HCT116 (cell line): ENCODE results near the gene PLEKHG3. TPM values are rescaled to one million over a fixed set of nuclear protein-coding genes. Genes with fewer than 3 reads are reported as not detected.

ENCODE experiments used
- ATAC-seq: fragments of 200-7000 bp; cut with Tn5 transposase; 2 replicates; pipeline ENCODE4 v1.9.1; 2020; ENCODE audit warnings: mild to moderate bottlenecking, moderate library complexity
- BruUV-seq: library from RNA; stranded (reverse); fragments of 400-500 nt; replicated peaks from 2 replicates; lab custom pipeline; 2021; lab: Mats Ljungman, UMichigan
- CTCF ChIA-PET: fragments of 300-600 bp; sonication (Branson Sonifier 250); formaldehyde crosslinking; loops from one replicate; lab custom pipeline; 2021; ENCODE audit warnings: antibody characterized with exemption; lab: Charles Lee
- POLR2A ChIA-PET: fragments of 300-600, 350-600 bp; sonication (Branson Sonifier 250); formaldehyde crosslinking; loops from one replicate; lab custom pipeline; 2021; ENCODE audit warnings: antibody characterized with exemption; lab: Charles Lee
- RAD21 ChIA-PET, 2 experiments: fragments of 300-600 bp; sonication (Branson Sonifier 250); formaldehyde crosslinking; loops; one replicate each; lab custom pipeline; 2023; ENCODE audit warnings: low total read pairs in 2 of 2; ENCODE audit not compliant: uncharacterized antibody in 2 of 2, unreplicated experiment in 2 of 2, low non-redundant PET in 1 of 2; lab: Charles Lee
- DNase-seq: peaks from one replicate; pipeline ENCODE4 v3.0.0-alpha.2; 2010; ENCODE audit warnings: low read depth, low spot score
- H2AFZ ChIP-seq: fragments of 200-600 bp; shearing (Covaris generic), sonication (generic); 2 replicates; pipeline ENCODE4 v1.6.1; 2017; ENCODE audit warnings: low read depth, mixed run types, mixed read lengths, antibody characterized with exemption, low read length; ENCODE audit not compliant: poor library complexity, severe bottlenecking
- H3K27ac ChIP-seq: 2 replicates; pipeline ENCODE4 v1.5.1; 2012; ENCODE audit warnings: low read depth, low read length
- H3K27me3 ChIP-seq: fragments of 200-600 bp; sonication (generic); 2 replicates; pipeline ENCODE4 v1.6.1; 2016; ENCODE audit warnings: mixed run types, low read length, mixed read lengths; ENCODE audit not compliant: insufficient read depth
- H3K36me3 ChIP-seq, 2 experiments: fragments of 200-500 bp in 1 of 2; fragments of 200-600 bp in 1 of 2; sonication (Bioruptor generic) in 1 of 2; sonication (generic) in 1 of 2; 2 replicates each; pipeline versions ENCODE4 v1.5.1 to v1.6.1; 2014 to 2016; ENCODE audit warnings: low read length in 2 of 2, inconsistent platforms in 1 of 2, mixed read lengths in 1 of 2, mixed run types in 1 of 2; ENCODE audit not compliant: insufficient read depth in 2 of 2, control insufficient read depth in 1 of 2
- H3K4me1 ChIP-seq, 2 experiments: fragments of 200-600 bp in 1 of 2; sonication (generic) in 1 of 2; 2 replicates each; pipeline versions ENCODE4 v1.5.1 to v1.6.1; 2012 to 2017; ENCODE audit warnings: low read length in 2 of 2, inconsistent platforms in 1 of 2, mild to moderate bottlenecking in 1 of 2, mixed read lengths in 1 of 2, mixed run types in 1 of 2, moderate library complexity in 1 of 2; ENCODE audit not compliant: insufficient read depth in 2 of 2, control insufficient read depth in 1 of 2
- H3K4me2 ChIP-seq: fragments of 200-600 bp; sonication (generic); 2 replicates; pipeline ENCODE4 v1.6.1; 2017; ENCODE audit warnings: mixed run types, low read length, mixed read lengths
- H3K4me3 ChIP-seq, 2 experiments: fragments of 200-600 bp in 1 of 2; sonication (generic) in 1 of 2; replicated peaks in 1 of 2; 2 replicates each; pipeline ENCODE4 v1.5.1; 2011 to 2016; ENCODE audit warnings: low read length in 2 of 2, control low read depth in 1 of 2, low read depth in 1 of 2, mild to moderate bottlenecking in 1 of 2, mixed read lengths in 1 of 2, mixed run types in 1 of 2
- H3K79me2 ChIP-seq: fragments of 200-600 bp; sonication (generic); 2 replicates; pipeline ENCODE4 v1.6.1; 2017; ENCODE audit warnings: mild to moderate bottlenecking, mixed run types, low read length, moderate library complexity, mixed read lengths; ENCODE audit not compliant: insufficient read depth
- H3K9ac ChIP-seq: fragments of 200-600 bp; sonication (generic); 2 replicates; pipeline ENCODE4 v1.6.1; 2016; ENCODE audit warnings: low read length, mixed read lengths
- H3K9me2 ChIP-seq: fragments of 200-600 bp; sonication (generic), shearing (Covaris generic); 2 replicates; pipeline ENCODE4 v1.6.1; 2017; ENCODE audit warnings: mixed run types, mild to moderate bottlenecking, moderate library complexity; ENCODE audit not compliant: insufficient read depth
- H3K9me3 ChIP-seq, 2 experiments: fragments of 200-500 bp in 1 of 2; fragments of 200-600 bp in 1 of 2; sonication (Bioruptor generic) in 1 of 2; sonication (generic) in 1 of 2; 2 replicates each; pipeline ENCODE4 v1.6.1; 2014 to 2017; ENCODE audit warnings: low read length in 2 of 2, mixed read lengths in 2 of 2, inconsistent platforms in 1 of 2, low read depth in 1 of 2, mild to moderate bottlenecking in 1 of 2, mixed run types in 1 of 2, moderate library complexity in 1 of 2; ENCODE audit not compliant: control insufficient read depth in 1 of 2, insufficient read depth in 1 of 2
- H4K20me1 ChIP-seq: fragments of 200-600 bp; sonication (generic), shearing (Covaris generic); 2 replicates; pipeline ENCODE4 v1.6.1; 2017; ENCODE audit warnings: mixed run types, mild to moderate bottlenecking, moderate library complexity; ENCODE audit not compliant: insufficient read depth
- CEBPB ChIP-seq: IDR thresholded peaks from 2 replicates; pipeline ENCODE4 v1.6.1; 2012; ENCODE audit warnings: low read depth
- CTCF ChIP-seq, 3 experiments: fragments of 200-600 bp in 1 of 3; sonication (generic) in 1 of 3; IDR thresholded peaks in 2 of 3; conservative IDR thresholded peaks in 1 of 3; 2 replicates each; pipeline ENCODE4 v1.5.1; 2012 to 2017; ENCODE audit warnings: low read depth in 2 of 3, low read length in 2 of 3, antibody characterized with exemption in 1 of 3, borderline replicate concordance in 1 of 3, control low read depth in 1 of 3, mild to moderate bottlenecking in 1 of 3, mixed read lengths in 1 of 3, mixed run types in 1 of 3, moderate library complexity in 1 of 3; ENCODE audit not compliant: insufficient read depth in 1 of 3
- EZH2 ChIP-seq: fragments of 200-600 bp; sonication (generic); IDR thresholded peaks from 2 replicates; pipeline ENCODE4 v1.6.1; 2017; ENCODE audit warnings: antibody characterized with exemption, mixed run types
- EZH2phosphoT487 ChIP-seq: fragments of 200-600 bp; IDR thresholded peaks from 2 replicates; pipeline ENCODE4 v1.6.1; 2018; ENCODE audit warnings: antibody characterized with exemption, borderline replicate concordance
- FOSL1 ChIP-seq: IDR thresholded peaks from 2 replicates; pipeline ENCODE4 v1.6.1; 2012; ENCODE audit warnings: low read depth
- MAX ChIP-seq: IDR thresholded peaks from 2 replicates; pipeline ENCODE4 v1.6.1; 2012
- POLR2A ChIP-seq: IDR thresholded peaks from 2 replicates; pipeline ENCODE4 v1.7.0; 2011; ENCODE audit warnings: borderline replicate concordance; ENCODE audit not compliant: insufficient read depth, insufficient read length; ENCODE audit errors: extremely low read depth
- RAD21 ChIP-seq: IDR thresholded peaks from 2 replicates; pipeline ENCODE4 v1.6.1; 2012; ENCODE audit warnings: low read depth, mild to moderate bottlenecking
- TCF7L2 ChIP-seq: IDR thresholded peaks from 2 replicates; pipeline ENCODE4 v1.7.0; 2011; ENCODE audit warnings: borderline replicate concordance, inconsistent platforms; ENCODE audit not compliant: insufficient read depth, insufficient read length; ENCODE audit errors: extremely low read depth
- ZBTB33 ChIP-seq: IDR thresholded peaks from 2 replicates; pipeline ENCODE4 v1.6.1; 2011; ENCODE audit warnings: mild to moderate bottlenecking, low read length, moderate library complexity; ENCODE audit not compliant: insufficient replicate concordance; ENCODE audit errors: extremely low read depth
- ZFX ChIP-seq: fragments of 450-650 bp; IDR thresholded peaks from 2 replicates; pipeline ENCODE4 v1.6.1; 2017
- intact Hi-C: fragments of 100-400 bp; cut with micrococcal nuclease; formaldehyde crosslinking; loops from 2 replicates; pipeline ENCODE4 v1.10.0; 2022
- total RNA-seq: library from RNA; stranded (reverse); gene quantifications from one replicate; pipeline ENCODE4 v1.2.1, GENCODE V29; 2021; ENCODE audit not compliant: unreplicated experiment

Gene PLEKHG3
- total RNA-seq, 1 experiment from 2014 or later: 55.6 TPM

- Histone ChIP-seq H3K4me2 (peak overlapping the region; percentile 5; the same call in 1 of the 2 replicates), H3K9ac (no peak overlapping the region), H3K27me3 (no peaks in the 10 kb centered on the region), H3K79me2 (no peaks in the 10 kb centered on the region), H3K27ac (no peak overlapping the region), H2AFZ (peak overlapping the region; percentile 46), H3K9me3 (no peaks in the 10 kb centered on the region), H3K4me1 (peaks cover 0 to 7% of the 10 kb centered on the region in 2 experiments; a peak in 2 of 4 replicates), H3K9me2 (no peaks in the 10 kb centered on the region), H3K4me3 (no peak overlapping the region), H4K20me1 (no peaks in the 10 kb centered on the region), H3K36me3 (no peaks in the 10 kb centered on the region)
- DNase-seq (peak; percentile 60), ATAC-seq (peak; percentile 87)
- intact Hi-C loops: loop anchor here (1.0 to 5.0 kb wide), 4 partner anchors 89 to 241 kb away; partner anchors contain the start of gene CHURC1
- RAD21 ChIA-PET: interaction anchor here (1.0 to 1.5 kb wide), 3 partner anchors 93 to 220 kb away, joined by 3 to 7 read pairs (median 3); no protein-coding TSS in a partner anchor
- POLR2A ChIA-PET: interaction anchor here (0.6 kb wide), 1 partner anchor 15 kb away, joined by 3 read pairs; no protein-coding TSS in a partner anchor
- CTCF ChIA-PET: interaction anchor here (0.8 to 1.8 kb wide), 5 partner anchors 13 to 239 kb away, joined by 5 to 10 read pairs (median 5); no protein-coding TSS in a partner anchor
- BruUV-seq: no TSS peak
- TF ChIP-seq EZH2 (no peak), RAD21 (peak; percentile 94), TCF7L2 (no peak), CTCF (IDR thresholded peaks at IDR 0.05 in 2 of 3, conservative IDR thresholded peaks at IDR 0.05 in 1 of 3; ENCODE audit: borderline replicate concordance in 1 of 3, insufficient read depth in 1 of 3, low read depth in 2 of 3, low read length in 2 of 3) (peak; percentile 68 to 91 (median 75)), ZFX (no peak)
Measured at GRCh38 chr14:64671591-64671990, 32.6 kb upstream of the PLEKHG3 start.

- ATAC-seq: no peak
- TF ChIP-seq EZH2: no peak
- TF ChIP-seq TCF7L2: no peak
- no peak for TF ChIP-seq EZH2phosphoT487
- TF ChIP-seq CTCF (IDR thresholded peaks at IDR 0.05 in 2 of 3, conservative IDR thresholded peaks at IDR 0.05 in 1 of 3; ENCODE audit: borderline replicate concordance in 1 of 3, insufficient read depth in 1 of 3, low read depth in 2 of 3, low read length in 2 of 3): no peak
- TF ChIP-seq RAD21: no peak
- TF ChIP-seq FOSL1: no peak
- TF ChIP-seq POLR2A: no peak
- TF ChIP-seq MAX: no peak
- no peak for TF ChIP-seq CEBPB
- no peak for TF ChIP-seq ZBTB33
Measured at GRCh38 chr14:64673316-64673715, 30.9 kb upstream of the PLEKHG3 start.

More at GRCh38 chr14:64673316-64673715, 30.9 kb upstream of the PLEKHG3 start:
- no peaks in the 10 kb centered on the region for H3K9me2 ChIP-seq
- H3K27ac ChIP-seq: no peak overlapping the region
- no peaks in the 10 kb centered on the region for H4K20me1 ChIP-seq
- DNase-seq: no peak
- H3K79me2 ChIP-seq: no peaks in the 10 kb centered on the region
- no peaks in the 10 kb centered on the region for H3K36me3 ChIP-seq
- RAD21 ChIA-PET: no interaction called here
- H3K4me3 ChIP-seq: no peak overlapping the region
- H3K4me1 ChIP-seq: peaks cover 0 to 7% of the 10 kb centered on the region in 2 experiments; a peak in 2 of 4 replicates
- no peaks in the 10 kb centered on the region for H3K9me3 ChIP-seq
- H3K27me3 ChIP-seq: no peaks in the 10 kb centered on the region
- POLR2A ChIA-PET: no interaction called here
- H3K9ac ChIP-seq: no peak overlapping the region
- CTCF ChIA-PET: interaction anchor here (1.1 to 1.8 kb wide), 4 partner anchors 9 to 237 kb away, joined by 3 to 5 read pairs (median 4); no protein-coding TSS in a partner anchor
- intact Hi-C loops: loop anchor here (5.0 kb wide), 2 partner anchors 219 to 239 kb away; partner anchors contain the start of gene CHURC1
- no peak overlapping the region for H2AFZ ChIP-seq
- no TSS peak for BruUV-seq
- no peak overlapping the region for H3K4me2 ChIP-seq
